Activated CD4-positive, CD25-positive, alpha-beta regulatory T cell treated with anti-CD3 and anti-CD28 coated beads, Interleukin-2, amount 50 U/mL, for 24 hours (primary cell): ENCODE results near the gene ARHGAP10.

Source experiments
- ATAC-seq, 2 donors: fragments of 150-1000 bp; cut with Tn5 transposase; one replicate each; pipeline ENCODE4 v1.10.0; 2021; ENCODE audit warnings: mild to moderate bottlenecking in 1 of 2, moderate library complexity in 1 of 2

Gene ARHGAP10

GRCh38 chr4:147829401-147830101, 97.7 kb downstream of the ARHGAP10 start:
- no peak for ATAC-seq

- ATAC-seq: no peak
Observed at GRCh38 chr4:147830102-147830463, 98.2 kb downstream of the ARHGAP10 start.

- ATAC-seq: no peak
Observed at GRCh38 chr4:147830987-147831386, 99.1 kb downstream of the ARHGAP10 start.

GRCh38 chr4:147831551-147832171, 99.8 kb downstream of the ARHGAP10 start:
- no peak for ATAC-seq

- ATAC-seq: no peak
Observed at GRCh38 chr4:147833254-147833653, 101.4 kb downstream of the ARHGAP10 start.

GRCh38 chr4:147833741-147834140, 101.9 kb downstream of the ARHGAP10 start:
- no peak for ATAC-seq

GRCh38 chr4:147834480-147834879, 102.6 kb downstream of the ARHGAP10 start:
- no peak for ATAC-seq

GRCh38 chr4:147836807-147837206, 104.9 kb downstream of the ARHGAP10 start:
- ATAC-seq: peak in 1 of 2 donors; percentile 38

GRCh38 chr4:147837435-147837834, 105.5 kb downstream of the ARHGAP10 start:
- ATAC-seq: no peak

GRCh38 chr4:147837854-147838253, 106.0 kb downstream of the ARHGAP10 start:
- no peak for ATAC-seq

GRCh38 chr4:147839200-147839599, 107.3 kb downstream of the ARHGAP10 start:
- ATAC-seq: no peak

- no peak for ATAC-seq
Observed at GRCh38 chr4:147839663-147840062, 107.8 kb downstream of the ARHGAP10 start.

- no peak for ATAC-seq
Observed at GRCh38 chr4:147840838-147841738, 109.2 kb downstream of the ARHGAP10 start.

- no peak for ATAC-seq
Observed at GRCh38 chr4:147842573-147842972, 110.7 kb downstream of the ARHGAP10 start.

- ATAC-seq: no peak
Observed at GRCh38 chr4:147843162-147843561, 111.3 kb downstream of the ARHGAP10 start.

GRCh38 chr4:147844781-147845180, 112.9 kb downstream of the ARHGAP10 start:
- ATAC-seq: no peak

GRCh38 chr4:147846318-147847155, 114.6 kb downstream of the ARHGAP10 start:
- ATAC-seq: peak in 1 of 2 donors; percentile 56

GRCh38 chr4:147847751-147848590, 116.1 kb downstream of the ARHGAP10 start:
- no peak for ATAC-seq

- no peak for ATAC-seq
Observed at GRCh38 chr4:147848634-147849033, 116.7 kb downstream of the ARHGAP10 start.

GRCh38 chr4:147851135-147851534, 119.2 kb downstream of the ARHGAP10 start:
- no peak for ATAC-seq

- no peak for ATAC-seq
Observed at GRCh38 chr4:147853706-147854105, 121.8 kb downstream of the ARHGAP10 start.

- ATAC-seq: no peak
Observed at GRCh38 chr4:147854154-147854553, 122.3 kb downstream of the ARHGAP10 start.
